Measurements from ENCODE around the gene CPNE4. TPM values are rescaled to one million over a fixed set of nuclear protein-coding genes. Genes with fewer than 3 reads are reported as not detected.

The CPNE4 gene
- polyA plus RNA-seq, 4 donors: 0.66 to 4.8 TPM; not detected in 2

DNA sequence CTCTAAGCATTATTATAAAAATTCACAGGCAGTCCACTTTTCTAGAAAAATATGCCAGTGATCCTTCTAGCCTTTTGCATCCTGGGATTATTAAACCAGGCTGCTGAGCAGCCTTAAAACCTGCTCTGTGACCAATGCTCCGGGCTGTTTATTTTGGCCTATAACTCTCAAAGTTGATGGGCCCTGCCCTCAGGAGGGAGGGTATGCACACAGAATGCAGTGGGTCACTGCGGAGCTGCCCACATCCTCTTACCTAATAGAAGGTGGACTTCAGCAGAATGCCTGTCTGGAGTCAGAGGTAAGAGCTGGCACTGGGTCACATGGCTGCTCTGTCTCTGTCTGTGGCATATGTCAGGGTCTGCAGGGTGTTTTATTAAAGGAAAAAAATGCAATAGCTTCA lies 26.0 kb downstream of the CPNE4 start:
- FAIRE-seq: no peak
- no peaks in the 10 kb centered on the region for H3K9me3 ChIP-seq (ENCODE audit: control insufficient read depth in 2 of 2, insufficient read depth in 1 of 2, low read depth in 1 of 2, low read length in 1 of 2)
- DNase-seq: no peak
- no peaks in the 10 kb centered on the region for H3K4me1 ChIP-seq (ENCODE audit: control insufficient read depth in 3 of 3, insufficient read depth in 2 of 3, low read depth in 1 of 3, low read length in 2 of 3)
- H3K27me3 ChIP-seq (ENCODE audit: control insufficient read depth in 3 of 3, insufficient read depth in 3 of 3, low read length in 3 of 3): peaks cover 0 to 3% (median 0%) of the 10 kb centered on the region in 3 donors
- no peak overlapping the region for H3K4me3 ChIP-seq (ENCODE audit: low read depth in 1 of 3, low read length in 3 of 3)
- WGBS, 3 donors: 26 to 40% (median 34%) methylated on average over 2 of the region's 2 CpGs
- H3K36me3 ChIP-seq (ENCODE audit: control insufficient read depth in 3 of 3, insufficient read depth in 2 of 3, low read depth in 1 of 3, low read length in 3 of 3): no peaks in the 10 kb centered on the region
- H3K27ac ChIP-seq (ENCODE audit: low read depth in 1 of 3, low read length in 2 of 3): no peak overlapping the region

DNA sequence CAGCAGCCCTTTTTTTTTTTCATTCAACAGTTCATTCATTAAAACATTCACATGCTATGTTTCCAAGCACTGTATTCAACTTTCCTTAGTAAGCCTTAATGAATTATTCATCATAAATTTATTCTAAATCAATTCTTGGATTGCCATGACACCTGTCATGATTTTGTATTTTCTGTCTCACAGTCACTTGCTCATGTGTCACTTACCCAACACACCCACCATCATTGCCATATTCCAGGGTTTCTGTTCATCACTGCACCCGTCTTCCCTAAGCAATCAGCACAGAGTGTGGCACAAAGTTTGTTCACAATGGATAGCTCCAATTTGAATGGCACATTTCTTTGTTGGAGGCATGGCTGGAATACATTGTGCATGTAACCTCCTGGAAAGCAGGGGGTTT lies 27.2 kb downstream of the CPNE4 start:
- 2 to 49% (median 38%) methylated on average over 1 of the region's 1 CpG for WGBS, 3 donors
- no peak for FAIRE-seq
- H3K36me3 ChIP-seq (ENCODE audit: control insufficient read depth in 3 of 3, insufficient read depth in 2 of 3, low read depth in 1 of 3, low read length in 3 of 3): no peaks in the 10 kb centered on the region

DNA sequence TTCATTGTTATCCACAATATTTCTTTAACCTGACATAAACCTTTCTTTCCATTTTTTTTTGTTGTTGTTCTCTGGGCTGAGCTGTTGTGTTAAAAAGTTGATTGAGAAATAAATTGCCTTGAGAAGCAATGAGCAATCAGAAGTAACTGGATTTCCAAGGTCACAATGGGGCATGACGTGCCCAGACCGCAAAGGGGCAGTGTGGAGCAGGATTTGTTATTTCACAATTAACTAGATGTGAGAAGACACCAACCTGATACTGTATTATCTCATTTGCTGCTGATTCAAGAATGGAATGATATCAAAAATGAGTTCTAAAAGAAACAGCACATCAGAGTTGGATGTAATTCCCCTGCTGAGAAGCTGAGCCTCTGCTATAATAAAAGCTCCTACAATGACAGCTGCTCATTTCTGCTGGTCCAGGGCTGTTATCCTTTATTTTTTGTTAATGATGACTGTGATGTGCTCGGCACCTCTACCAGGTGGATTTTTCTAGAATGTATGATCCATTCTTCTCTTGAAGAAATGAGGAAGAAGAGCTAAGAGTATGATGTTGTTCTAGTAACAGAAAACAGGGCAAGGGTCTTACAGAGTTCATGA lies 28.1 kb downstream of the CPNE4 start:
- no peaks in the 10 kb centered on the region for H3K36me3 ChIP-seq (ENCODE audit: control insufficient read depth in 3 of 3, insufficient read depth in 2 of 3, low read depth in 1 of 3, low read length in 3 of 3)
- peaks cover 0 to 3% (median 0%) of the 10 kb centered on the region in 3 donors for H3K27me3 ChIP-seq (ENCODE audit: control insufficient read depth in 3 of 3, insufficient read depth in 3 of 3, low read length in 3 of 3)
- FAIRE-seq (no peak), DNase-seq (peak; percentile 34 to 61)
- H3K27ac ChIP-seq (ENCODE audit: low read depth in 1 of 3, low read length in 2 of 3): no peak overlapping the region
- peaks cover 0 to 3% (median 0%) of the 10 kb centered on the region in 3 donors for H3K4me1 ChIP-seq (ENCODE audit: control insufficient read depth in 3 of 3, insufficient read depth in 2 of 3, low read depth in 1 of 3, low read length in 2 of 3)
- WGBS, 3 donors: 16 to 32% (median 24%) methylated on average over 3 of the region's 3 CpGs
- H3K4me3 ChIP-seq (ENCODE audit: low read depth in 1 of 3, low read length in 3 of 3): no peak overlapping the region
- H3K9me3 ChIP-seq (ENCODE audit: control insufficient read depth in 2 of 2, insufficient read depth in 1 of 2, low read depth in 1 of 2, low read length in 1 of 2): no peaks in the 10 kb centered on the region

More for the DNA sequence above, 27.2 kb downstream of the CPNE4 start:
- H3K4me1 ChIP-seq (ENCODE audit: control insufficient read depth in 3 of 3, insufficient read depth in 2 of 3, low read depth in 1 of 3, low read length in 2 of 3): no peaks in the 10 kb centered on the region
- H3K9me3 ChIP-seq (ENCODE audit: control insufficient read depth in 2 of 2, insufficient read depth in 1 of 2, low read depth in 1 of 2, low read length in 1 of 2): no peaks in the 10 kb centered on the region
- peaks cover 0 to 3% (median 0%) of the 10 kb centered on the region in 3 donors for H3K27me3 ChIP-seq (ENCODE audit: control insufficient read depth in 3 of 3, insufficient read depth in 3 of 3, low read length in 3 of 3)
- H3K27ac ChIP-seq (ENCODE audit: low read depth in 1 of 3, low read length in 2 of 3): no peak overlapping the region
- DNase-seq: no peak
- H3K4me3 ChIP-seq (ENCODE audit: low read depth in 1 of 3, low read length in 3 of 3): no peak overlapping the region

DNA sequence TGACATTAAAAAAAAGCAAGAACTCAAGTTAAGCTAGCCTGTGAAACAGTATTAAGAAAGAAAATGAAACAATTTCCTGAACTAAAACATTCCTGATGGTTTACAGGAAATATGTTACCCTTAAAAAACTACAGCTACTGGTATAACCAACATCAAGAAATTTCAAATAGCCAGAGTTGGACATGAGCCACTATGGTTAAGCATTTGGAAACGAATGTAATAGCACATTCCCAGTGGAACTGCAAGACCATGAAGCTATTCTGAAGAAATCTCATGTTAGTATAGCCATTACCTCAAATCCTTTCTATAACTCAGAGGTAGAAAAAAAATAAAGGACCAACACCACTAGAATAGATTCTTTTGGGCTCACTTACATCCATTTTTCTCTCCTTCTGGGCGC lies 30.2 kb downstream of the CPNE4 start:
- H3K36me3 ChIP-seq (ENCODE audit: control insufficient read depth in 3 of 3, insufficient read depth in 2 of 3, low read depth in 1 of 3, low read length in 3 of 3): no peaks in the 10 kb centered on the region
- H3K27ac ChIP-seq (ENCODE audit: low read depth in 1 of 3, low read length in 2 of 3): no peak overlapping the region
- peaks cover 0 to 3% (median 0%) of the 10 kb centered on the region in 3 donors for H3K4me1 ChIP-seq (ENCODE audit: control insufficient read depth in 3 of 3, insufficient read depth in 2 of 3, low read depth in 1 of 3, low read length in 2 of 3)
- H3K4me3 ChIP-seq (ENCODE audit: low read depth in 1 of 3, low read length in 3 of 3): no peak overlapping the region
- no peak for FAIRE-seq
- DNase-seq: no peak
- no peaks in the 10 kb centered on the region for H3K9me3 ChIP-seq (ENCODE audit: control insufficient read depth in 2 of 2, insufficient read depth in 1 of 2, low read depth in 1 of 2, low read length in 1 of 2)
- 47 to 64% (median 47%) methylated on average over 2 of the region's 2 CpGs for WGBS, 3 donors
- peaks cover 0 to 3% (median 0%) of the 10 kb centered on the region in 3 donors for H3K27me3 ChIP-seq (ENCODE audit: control insufficient read depth in 3 of 3, insufficient read depth in 3 of 3, low read length in 3 of 3)

- Histone ChIP-seq H3K27me3 (ENCODE audit: control insufficient read depth in 3 of 3, insufficient read depth in 3 of 3, low read length in 3 of 3) (peaks cover 0 to 3% (median 0%) of the 10 kb centered on the region in 3 donors), H3K4me3 (ENCODE audit: low read depth in 1 of 3, low read length in 3 of 3) (no peak overlapping the region), H3K9me3 (ENCODE audit: control insufficient read depth in 2 of 2, insufficient read depth in 1 of 2, low read depth in 1 of 2, low read length in 1 of 2) (no peaks in the 10 kb centered on the region), H3K27ac (ENCODE audit: low read depth in 1 of 3, low read length in 2 of 3) (no peak overlapping the region), H3K4me1 (ENCODE audit: control insufficient read depth in 3 of 3, insufficient read depth in 2 of 3, low read depth in 1 of 3, low read length in 2 of 3) (peaks cover 0 to 3% (median 0%) of the 10 kb centered on the region in 3 donors), H3K36me3 (ENCODE audit: control insufficient read depth in 3 of 3, insufficient read depth in 2 of 3, low read depth in 1 of 3, low read length in 3 of 3) (no peaks in the 10 kb centered on the region)
- DNase-seq (no peak), FAIRE-seq (no peak)
- WGBS, 3 donors: 98 to 100% (median 100%) methylated on average over 1 of the region's 1 CpG
These were observed 31.1 kb downstream of the CPNE4 start for GRCh38 chr3:132003685-132004084.

- H3K4me1 ChIP-seq (ENCODE audit: control insufficient read depth in 3 of 3, insufficient read depth in 2 of 3, low read depth in 1 of 3, low read length in 2 of 3): peaks cover 0 to 3% (median 0%) of the 10 kb centered on the region in 3 donors
- WGBS, 3 donors: 10 to 59% (median 26%) methylated on average over 2 of the region's 2 CpGs
- H3K4me3 ChIP-seq (ENCODE audit: low read depth in 1 of 3, low read length in 3 of 3): no peak overlapping the region
- FAIRE-seq (no peak), DNase-seq (peak; percentile 50 to 93)
- H3K27ac ChIP-seq (ENCODE audit: low read depth in 1 of 3, low read length in 2 of 3): peak overlapping the region in 1 of 3 donors; percentile 32
- H3K36me3 ChIP-seq (ENCODE audit: control insufficient read depth in 3 of 3, insufficient read depth in 2 of 3, low read depth in 1 of 3, low read length in 3 of 3): no peaks in the 10 kb centered on the region
- no peaks in the 10 kb centered on the region for H3K9me3 ChIP-seq (ENCODE audit: control insufficient read depth in 2 of 2, insufficient read depth in 1 of 2, low read depth in 1 of 2, low read length in 1 of 2)
- H3K27me3 ChIP-seq (ENCODE audit: control insufficient read depth in 3 of 3, insufficient read depth in 3 of 3, low read length in 3 of 3): no peaks in the 10 kb centered on the region
These were observed 32.8 kb downstream of the CPNE4 start for GRCh38 chr3:132001999-132002398.

- Histone ChIP-seq H3K4me3 (ENCODE audit: low read depth in 1 of 3, low read length in 3 of 3) (no peak overlapping the region), H3K27ac (ENCODE audit: low read depth in 1 of 3, low read length in 2 of 3) (no peak overlapping the region), H3K4me1 (ENCODE audit: control insufficient read depth in 3 of 3, insufficient read depth in 2 of 3, low read depth in 1 of 3, low read length in 2 of 3) (peaks cover 0 to 3% (median 0%) of the 10 kb centered on the region in 3 donors), H3K9me3 (ENCODE audit: control insufficient read depth in 2 of 2, insufficient read depth in 1 of 2, low read depth in 1 of 2, low read length in 1 of 2) (no peaks in the 10 kb centered on the region), H3K27me3 (ENCODE audit: control insufficient read depth in 3 of 3, insufficient read depth in 3 of 3, low read length in 3 of 3) (no peaks in the 10 kb centered on the region), H3K36me3 (ENCODE audit: control insufficient read depth in 3 of 3, insufficient read depth in 2 of 3, low read depth in 1 of 3, low read length in 3 of 3) (no peaks in the 10 kb centered on the region)
- 31 to 50% (median 38%) methylated on average over 1 of the region's 1 CpG for WGBS, 3 donors
- FAIRE-seq (no peak), DNase-seq (no peak)
These were observed 33.8 kb downstream of the CPNE4 start for GRCh38 chr3:132001036-132001435.

DNA sequence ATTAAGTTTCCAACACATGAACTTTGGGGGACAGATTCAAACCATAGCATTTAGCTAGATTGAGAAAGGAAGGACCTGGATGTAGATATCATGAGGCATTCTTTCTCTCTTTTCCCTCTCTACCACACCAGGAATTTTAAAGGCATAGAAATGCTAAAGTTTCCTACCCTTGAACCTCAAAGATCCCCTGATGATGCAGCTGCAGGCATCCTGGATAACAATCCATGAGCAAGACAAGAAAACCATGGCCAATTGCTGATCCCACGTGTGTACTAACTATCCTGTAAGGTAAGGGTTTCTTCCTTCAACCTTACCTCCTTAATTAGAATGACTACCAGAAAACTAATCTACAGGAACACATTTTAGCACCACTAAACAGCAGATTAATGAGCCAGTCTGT lies 36.8 kb downstream of the CPNE4 start:
- Histone ChIP-seq H3K4me3 (ENCODE audit: low read depth in 1 of 3, low read length in 3 of 3) (no peak overlapping the region), H3K4me1 (ENCODE audit: control insufficient read depth in 3 of 3, insufficient read depth in 2 of 3, low read depth in 1 of 3, low read length in 2 of 3) (peaks cover 0 to 3% (median 0%) of the 10 kb centered on the region in 3 donors), H3K36me3 (ENCODE audit: control insufficient read depth in 3 of 3, insufficient read depth in 2 of 3, low read depth in 1 of 3, low read length in 3 of 3) (no peaks in the 10 kb centered on the region), H3K27me3 (ENCODE audit: control insufficient read depth in 3 of 3, insufficient read depth in 3 of 3, low read length in 3 of 3) (no peaks in the 10 kb centered on the region), H3K9me3 (ENCODE audit: control insufficient read depth in 2 of 2, insufficient read depth in 1 of 2, low read depth in 1 of 2, low read length in 1 of 2) (no peaks in the 10 kb centered on the region), H3K27ac (ENCODE audit: low read depth in 1 of 3, low read length in 2 of 3) (no peak overlapping the region)
- no peak for DNase-seq
- no peak for FAIRE-seq
- WGBS, 3 donors: 23 to 46% (median 43%) methylated on average over 1 of the region's 1 CpG

- FAIRE-seq (no peak), DNase-seq (no peak)
- Histone ChIP-seq H3K4me3 (ENCODE audit: low read depth in 1 of 3, low read length in 3 of 3) (no peak overlapping the region), H3K27ac (ENCODE audit: low read depth in 1 of 3, low read length in 2 of 3) (no peak overlapping the region), H3K36me3 (ENCODE audit: control insufficient read depth in 3 of 3, insufficient read depth in 2 of 3, low read depth in 1 of 3, low read length in 3 of 3) (no peaks in the 10 kb centered on the region), H3K27me3 (ENCODE audit: control insufficient read depth in 3 of 3, insufficient read depth in 3 of 3, low read length in 3 of 3) (no peaks in the 10 kb centered on the region), H3K9me3 (ENCODE audit: control insufficient read depth in 2 of 2, insufficient read depth in 1 of 2, low read depth in 1 of 2, low read length in 1 of 2) (peaks cover 0 to 6% of the 10 kb centered on the region in 2 donors), H3K4me1 (ENCODE audit: control insufficient read depth in 3 of 3, insufficient read depth in 2 of 3, low read depth in 1 of 3, low read length in 2 of 3) (no peaks in the 10 kb centered on the region)
- 66 to 77% (median 76%) methylated on average over 3 of the region's 3 CpGs for WGBS, 3 donors
These were observed 38.9 kb downstream of the CPNE4 start for GRCh38 chr3:131995891-131996290.

All from small intestine (tissue), 7 donors.